Mammary epithelial cell (primary cell): Measurements from ENCODE around the gene SPAG7.

Experiments used
- CTCF ChIP-seq, 2 donors: IDR thresholded peaks in 1 of 2; conservative IDR thresholded peaks in 1 of 2; 2 replicates each; pipeline ENCODE4 v1.5.1; 2011 to 2012; ENCODE audit warnings: inconsistent platforms in 2 of 2, low read length in 2 of 2, mild to moderate bottlenecking in 2 of 2, control low read depth in 1 of 2, low read depth in 1 of 2; ENCODE audit not compliant: insufficient read depth in 1 of 2; ENCODE audit errors: extremely low read depth in 1 of 2
- EZH2 ChIP-seq: IDR thresholded peaks from 2 replicates; pipeline ENCODE4 v1.6.1; 2012; ENCODE audit warnings: low read length, inconsistent platforms, borderline replicate concordance

DNA sequence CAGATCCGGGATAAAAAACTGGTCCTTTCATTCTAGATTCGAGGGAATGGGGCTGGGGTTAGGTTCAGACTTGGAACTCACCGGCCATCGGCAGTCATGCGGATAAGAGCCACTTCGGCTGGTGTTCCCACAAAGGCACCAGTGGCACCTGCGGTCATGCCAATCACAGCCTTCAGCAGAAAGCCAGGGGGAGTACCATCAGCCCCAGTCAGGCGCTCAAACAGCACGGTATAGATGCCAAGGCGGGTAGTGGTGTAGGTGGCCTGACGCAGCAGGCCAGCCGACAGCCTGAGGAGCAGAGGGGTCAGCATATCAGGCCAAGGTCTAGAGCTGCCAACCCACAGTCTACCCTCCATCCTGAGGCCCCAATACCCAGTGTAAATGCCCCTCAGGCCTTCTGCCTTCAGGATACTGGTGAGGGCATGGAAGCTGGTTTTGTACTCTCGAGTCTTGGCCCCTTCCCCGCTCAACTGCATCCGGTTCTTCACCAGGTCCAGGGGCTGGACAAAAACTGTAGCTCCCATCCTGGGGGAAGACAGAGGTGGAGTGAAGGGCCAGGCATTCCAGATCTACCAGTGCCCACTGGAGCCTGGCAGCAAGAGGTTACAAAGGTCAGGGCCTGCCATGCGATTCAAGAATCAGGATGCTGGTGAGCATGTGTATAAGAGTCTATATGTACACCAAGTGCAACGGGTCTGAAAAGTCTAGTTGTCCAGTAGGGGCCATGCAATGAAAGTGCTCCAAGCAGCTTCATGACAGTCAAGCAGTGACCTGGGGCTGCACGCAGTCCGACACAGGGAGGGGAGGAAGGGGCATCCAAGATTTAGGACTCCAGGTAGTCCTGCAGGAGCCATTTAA lies 28.7 kb downstream of the SPAG7 start:
- TF ChIP-seq CTCF (conservative IDR thresholded peaks at IDR 0.05 in 1 of 2, IDR thresholded peaks at IDR 0.05 in 1 of 2; ENCODE audit: extremely low read depth in 1 of 2, insufficient read depth in 1 of 2, low read depth in 1 of 2, low read length in 2 of 2) (peak in 1 of 2 donors; percentile 2), EZH2 (no peak)
